ENCODE data around the gene ERGIC1.

The ERGIC1 gene

GRCh38 chr5:172817664-172818063 lies 16.4 kb upstream of the ERGIC1 start:
- Histone ChIP-seq H3K9me3 (ENCODE audit: control insufficient read depth, low read length) (no peaks in the 10 kb centered on the region), H3K4me3 (ENCODE audit: extremely low read depth, insufficient read depth, low read length, poor library complexity, severe bottlenecking) (no peak overlapping the region), H3K27ac (ENCODE audit: low read depth, low read length, severe bottlenecking) (no peak overlapping the region), H3K4me1 (ENCODE audit: control insufficient read depth, insufficient read depth, low read length, poor library complexity, severe bottlenecking) (no peaks in the 10 kb centered on the region), H3K36me3 (ENCODE audit: control insufficient read depth, insufficient read depth, low read length) (no peaks in the 10 kb centered on the region)
- 90 to 98% methylated on average over 3 to 5 of the region's 7 CpGs for WGBS, 2 experiments (ENCODE audit: insufficient coverage in 2 of 2)

- Histone ChIP-seq H3K4me1 (ENCODE audit: control insufficient read depth, insufficient read depth, low read length, poor library complexity, severe bottlenecking) (no peaks in the 10 kb centered on the region), H3K27ac (ENCODE audit: low read depth, low read length, severe bottlenecking) (no peak overlapping the region), H3K9me3 (ENCODE audit: control insufficient read depth, low read length) (no peaks in the 10 kb centered on the region), H3K36me3 (ENCODE audit: control insufficient read depth, insufficient read depth, low read length) (no peaks in the 10 kb centered on the region), H3K4me3 (ENCODE audit: extremely low read depth, insufficient read depth, low read length, poor library complexity, severe bottlenecking) (no peak overlapping the region)
- WGBS, 2 experiments (ENCODE audit: insufficient coverage in 2 of 2) = 100% methylated on average over 2 of the region's 3 CpGs; no CpG with 5 or more reads in 1 of the 2 experiments
These were observed 16.0 kb upstream of the ERGIC1 start for GRCh38 chr5:172818081-172818480.

GRCh38 chr5:172819569-172819968 lies 14.5 kb upstream of the ERGIC1 start:
- 96 to 100% methylated on average over 2 to 3 of the region's 3 CpGs for WGBS, 2 experiments (ENCODE audit: insufficient coverage in 2 of 2)
- Histone ChIP-seq H3K36me3 (ENCODE audit: control insufficient read depth, insufficient read depth, low read length) (no peaks in the 10 kb centered on the region), H3K4me3 (ENCODE audit: extremely low read depth, insufficient read depth, low read length, poor library complexity, severe bottlenecking) (no peak overlapping the region), H3K4me1 (ENCODE audit: control insufficient read depth, insufficient read depth, low read length, poor library complexity, severe bottlenecking) (no peaks in the 10 kb centered on the region), H3K9me3 (ENCODE audit: control insufficient read depth, low read length) (no peaks in the 10 kb centered on the region), H3K27ac (ENCODE audit: low read depth, low read length, severe bottlenecking) (no peak overlapping the region)

GRCh38 chr5:172820046-172820767 lies 13.8 kb upstream of the ERGIC1 start:
- Histone ChIP-seq H3K4me1 (ENCODE audit: control insufficient read depth, insufficient read depth, low read length, poor library complexity, severe bottlenecking) (no peaks in the 10 kb centered on the region), H3K36me3 (ENCODE audit: control insufficient read depth, insufficient read depth, low read length) (no peaks in the 10 kb centered on the region), H3K4me3 (ENCODE audit: extremely low read depth, insufficient read depth, low read length, poor library complexity, severe bottlenecking) (no peak overlapping the region), H3K9me3 (ENCODE audit: control insufficient read depth, low read length) (peaks cover 1% of the 10 kb centered on the region), H3K27ac (ENCODE audit: low read depth, low read length, severe bottlenecking) (no peak overlapping the region)
- WGBS, 2 experiments (ENCODE audit: insufficient coverage in 2 of 2) = 69 to 75% methylated on average over 10 of the region's 16 CpGs

- peaks cover 13% of the 10 kb centered on the region for H3K9me3 ChIP-seq (ENCODE audit: control insufficient read depth, low read length)
- H3K4me3 ChIP-seq (ENCODE audit: extremely low read depth, insufficient read depth, low read length, poor library complexity, severe bottlenecking) = no peak overlapping the region
- no peaks in the 10 kb centered on the region for H3K4me1 ChIP-seq (ENCODE audit: control insufficient read depth, insufficient read depth, low read length, poor library complexity, severe bottlenecking)
- H3K27ac ChIP-seq (ENCODE audit: low read depth, low read length, severe bottlenecking) = no peak overlapping the region
- WGBS, 2 experiments (ENCODE audit: insufficient coverage in 2 of 2) = 100% methylated on average over 1 of the region's 6 CpGs
- H3K36me3 ChIP-seq (ENCODE audit: control insufficient read depth, insufficient read depth, low read length) = no peaks in the 10 kb centered on the region
These were observed 12.6 kb upstream of the ERGIC1 start for GRCh38 chr5:172821340-172821985.

- WGBS, 2 experiments (ENCODE audit: insufficient coverage in 2 of 2) = 60 to 61% methylated on average over 6 of the region's 6 CpGs
- Histone ChIP-seq H3K4me1 (ENCODE audit: control insufficient read depth, insufficient read depth, low read length, poor library complexity, severe bottlenecking) (no peaks in the 10 kb centered on the region), H3K9me3 (ENCODE audit: control insufficient read depth, low read length) (peaks cover 18% of the 10 kb centered on the region), H3K4me3 (ENCODE audit: extremely low read depth, insufficient read depth, low read length, poor library complexity, severe bottlenecking) (no peak overlapping the region), H3K36me3 (ENCODE audit: control insufficient read depth, insufficient read depth, low read length) (no peaks in the 10 kb centered on the region), H3K27ac (ENCODE audit: low read depth, low read length, severe bottlenecking) (no peak overlapping the region)
These were observed 10.2 kb upstream of the ERGIC1 start for GRCh38 chr5:172823840-172824362.

GRCh38 chr5:172825610-172826204 lies 8.3 kb upstream of the ERGIC1 start:
- H3K4me3 ChIP-seq (ENCODE audit: extremely low read depth, insufficient read depth, low read length, poor library complexity, severe bottlenecking) = no peak overlapping the region
- 90 to 100% methylated on average over 1 of the region's 2 CpGs for WGBS, 2 experiments (ENCODE audit: insufficient coverage in 2 of 2)

GRCh38 chr5:172827841-172828240 lies 6.2 kb upstream of the ERGIC1 start:
- no peaks in the 10 kb centered on the region for H3K4me1 ChIP-seq (ENCODE audit: control insufficient read depth, insufficient read depth, low read length, poor library complexity, severe bottlenecking)
- WGBS, 2 experiments (ENCODE audit: insufficient coverage in 2 of 2) = 50 to 51% methylated on average over 1 to 2 of the region's 2 CpGs
- no peak overlapping the region for H3K4me3 ChIP-seq (ENCODE audit: extremely low read depth, insufficient read depth, low read length, poor library complexity, severe bottlenecking)
- no peak overlapping the region for H3K27ac ChIP-seq (ENCODE audit: low read depth, low read length, severe bottlenecking)
- no peaks in the 10 kb centered on the region for H3K36me3 ChIP-seq (ENCODE audit: control insufficient read depth, insufficient read depth, low read length)
- H3K9me3 ChIP-seq (ENCODE audit: control insufficient read depth, low read length) = peaks cover 18% of the 10 kb centered on the region

More at GRCh38 chr5:172825610-172826204, 8.3 kb upstream of the ERGIC1 start:
- Histone ChIP-seq H3K4me1 (ENCODE audit: control insufficient read depth, insufficient read depth, low read length, poor library complexity, severe bottlenecking) (no peaks in the 10 kb centered on the region), H3K36me3 (ENCODE audit: control insufficient read depth, insufficient read depth, low read length) (no peaks in the 10 kb centered on the region), H3K27ac (ENCODE audit: low read depth, low read length, severe bottlenecking) (no peak overlapping the region), H3K9me3 (ENCODE audit: control insufficient read depth, low read length) (peaks cover 18% of the 10 kb centered on the region)

- no peak overlapping the region for H3K27ac ChIP-seq (ENCODE audit: low read depth, low read length, severe bottlenecking)
- no peaks in the 10 kb centered on the region for H3K36me3 ChIP-seq (ENCODE audit: control insufficient read depth, insufficient read depth, low read length)
- 67 to 81% methylated on average over 3 to 4 of the region's 6 CpGs for WGBS, 2 experiments (ENCODE audit: insufficient coverage in 2 of 2)
- peaks cover 18% of the 10 kb centered on the region for H3K9me3 ChIP-seq (ENCODE audit: control insufficient read depth, low read length)
- no peak overlapping the region for H3K4me3 ChIP-seq (ENCODE audit: extremely low read depth, insufficient read depth, low read length, poor library complexity, severe bottlenecking)
- peaks cover 4% of the 10 kb centered on the region for H3K4me1 ChIP-seq (ENCODE audit: control insufficient read depth, insufficient read depth, low read length, poor library complexity, severe bottlenecking)
These were observed 5.1 kb upstream of the ERGIC1 start for GRCh38 chr5:172828911-172829431.

GRCh38 chr5:172830275-172830799 lies 3.7 kb upstream of the ERGIC1 start:
- 100% methylated on average over 1 of the region's 1 CpG; no CpG with 5 or more reads in 1 of the 2 experiments for WGBS, 2 experiments (ENCODE audit: insufficient coverage in 2 of 2)
- H3K27ac ChIP-seq (ENCODE audit: low read depth, low read length, severe bottlenecking) = no peak overlapping the region

More at GRCh38 chr5:172830275-172830799, 3.7 kb upstream of the ERGIC1 start:
- H3K9me3 ChIP-seq (ENCODE audit: control insufficient read depth, low read length) = peaks cover 15% of the 10 kb centered on the region
- H3K36me3 ChIP-seq (ENCODE audit: control insufficient read depth, insufficient read depth, low read length) = no peaks in the 10 kb centered on the region
- no peak overlapping the region for H3K4me3 ChIP-seq (ENCODE audit: extremely low read depth, insufficient read depth, low read length, poor library complexity, severe bottlenecking)
- peaks cover 4% of the 10 kb centered on the region for H3K4me1 ChIP-seq (ENCODE audit: control insufficient read depth, insufficient read depth, low read length, poor library complexity, severe bottlenecking)
